Measurements from ENCODE around the gene DHPS.

DNA sequence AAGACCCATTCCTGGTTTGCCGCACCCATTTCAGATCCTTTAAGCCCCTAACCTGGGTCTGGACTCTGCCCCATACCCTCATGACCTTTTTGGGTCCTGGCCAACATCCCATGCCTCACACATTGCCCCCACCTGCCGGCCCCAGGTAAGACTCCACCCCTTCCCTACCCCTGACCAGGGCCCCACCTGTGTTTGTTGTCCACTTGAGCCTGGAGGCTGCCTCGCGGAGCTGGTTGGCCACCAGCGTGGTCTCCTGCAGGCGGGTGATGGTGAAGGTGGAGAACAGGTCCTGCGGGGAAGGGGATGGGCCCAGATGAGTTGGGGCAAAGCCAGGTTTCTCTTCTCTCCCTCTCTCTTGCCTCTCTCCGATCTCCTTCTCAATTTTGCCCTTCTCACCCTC lies 34.6 kb downstream of the DHPS start:
- TF ChIP-seq, protein P1, sequence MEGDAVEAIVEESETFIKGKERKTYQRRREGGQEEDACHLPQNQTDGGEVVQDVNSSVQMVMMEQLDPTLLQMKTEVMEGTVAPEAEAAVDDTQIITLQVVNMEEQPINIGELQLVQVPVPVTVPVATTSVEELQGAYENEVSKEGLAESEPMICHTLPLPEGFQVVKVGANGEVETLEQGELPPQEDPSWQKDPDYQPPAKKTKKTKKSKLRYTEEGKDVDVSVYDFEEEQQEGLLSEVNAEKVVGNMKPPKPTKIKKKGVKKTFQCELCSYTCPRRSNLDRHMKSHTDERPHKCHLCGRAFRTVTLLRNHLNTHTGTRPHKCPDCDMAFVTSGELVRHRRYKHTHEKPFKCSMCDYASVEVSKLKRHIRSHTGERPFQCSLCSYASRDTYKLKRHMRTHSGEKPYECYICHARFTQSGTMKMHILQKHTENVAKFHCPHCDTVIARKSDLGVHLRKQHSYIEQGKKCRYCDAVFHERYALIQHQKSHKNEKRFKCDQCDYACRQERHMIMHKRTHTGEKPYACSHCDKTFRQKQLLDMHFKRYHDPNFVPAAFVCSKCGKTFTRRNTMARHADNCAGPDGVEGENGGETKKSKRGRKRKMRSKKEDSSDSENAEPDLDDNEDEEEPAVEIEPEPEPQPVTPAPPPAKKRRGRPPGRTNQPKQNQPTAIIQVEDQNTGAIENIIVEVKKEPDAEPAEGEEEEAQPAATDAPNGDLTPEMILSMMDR (IDR thresholded peaks at IDR 0.05; ENCODE audit: insufficient read depth, low read length) = no peak
- TF ChIP-seq POLR2AphosphoS5 (IDR thresholded peaks at IDR 0.05; ENCODE audit: low read depth) = no peak
